Lower leg skin (tissue), 4 donors: ENCODE data around the gene TOX2. TPM values are rescaled to one million over a fixed set of nuclear protein-coding genes. Genes with fewer than 3 reads are reported as not detected.
A peak's percentile ranks its signal among the peaks of the same experiment; 100 is the strongest.

Experiments used
- DNase-seq, 2 donors: peaks; one replicate each; pipeline ENCODE4 v3.0.0-alpha.2; 2019; ENCODE audit warnings: low spot score in 2 of 2
- H3K4me3 ChIP-seq: fragments of 200-600 bp; sonication (generic); 2 replicates; pipeline ENCODE4 v1.5.1; 2017; ENCODE audit warnings: mild to moderate bottlenecking, low read depth; ENCODE audit not compliant: poor library complexity, severe bottlenecking
- POLR2A ChIP-seq, 2 donors: fragments of 450-650 bp; IDR thresholded peaks; one replicate each; pipeline ENCODE4 v1.6.1; 2016 to 2017; ENCODE audit warnings: antibody characterized with exemption in 2 of 2, mild to moderate bottlenecking in 1 of 2, moderate library complexity in 1 of 2
- WGBS, 2 donors: methylation state at CpG; one replicate each; pipeline ENCODE4 v1.1.5; 2018; 5-methylcytosine and 5-hydroxymethylcytosine counted together
- intact Hi-C: fragments of 100-400 bp; cut with DNase I; formaldehyde crosslinking; loops from one replicate; pipeline ENCODE4 v1.15.0; 2023; ENCODE audit warnings: low total_unique reads
- total RNA-seq, 4 donors: library from RNA; depleted of rRNA; stranded (reverse); fragments of >200 nt; gene quantifications; one replicate each; pipeline ENCODE4 v1.1.0, GENCODE V29; 2016
- TF ChIP-seq, protein P1 (sequence below), 3 donors: fragments of 450-650 bp; IDR thresholded peaks; one replicate each; pipeline ENCODE4 v1.5.1; 2016; ENCODE audit warnings: antibody characterized with exemption in 3 of 3, mild to moderate bottlenecking in 3 of 3, moderate library complexity in 2 of 3

The TOX2 gene
- total RNA-seq, 4 donors from 2014 or later, result 1.8 to 5.2 (median 1.9) TPM

DNA sequence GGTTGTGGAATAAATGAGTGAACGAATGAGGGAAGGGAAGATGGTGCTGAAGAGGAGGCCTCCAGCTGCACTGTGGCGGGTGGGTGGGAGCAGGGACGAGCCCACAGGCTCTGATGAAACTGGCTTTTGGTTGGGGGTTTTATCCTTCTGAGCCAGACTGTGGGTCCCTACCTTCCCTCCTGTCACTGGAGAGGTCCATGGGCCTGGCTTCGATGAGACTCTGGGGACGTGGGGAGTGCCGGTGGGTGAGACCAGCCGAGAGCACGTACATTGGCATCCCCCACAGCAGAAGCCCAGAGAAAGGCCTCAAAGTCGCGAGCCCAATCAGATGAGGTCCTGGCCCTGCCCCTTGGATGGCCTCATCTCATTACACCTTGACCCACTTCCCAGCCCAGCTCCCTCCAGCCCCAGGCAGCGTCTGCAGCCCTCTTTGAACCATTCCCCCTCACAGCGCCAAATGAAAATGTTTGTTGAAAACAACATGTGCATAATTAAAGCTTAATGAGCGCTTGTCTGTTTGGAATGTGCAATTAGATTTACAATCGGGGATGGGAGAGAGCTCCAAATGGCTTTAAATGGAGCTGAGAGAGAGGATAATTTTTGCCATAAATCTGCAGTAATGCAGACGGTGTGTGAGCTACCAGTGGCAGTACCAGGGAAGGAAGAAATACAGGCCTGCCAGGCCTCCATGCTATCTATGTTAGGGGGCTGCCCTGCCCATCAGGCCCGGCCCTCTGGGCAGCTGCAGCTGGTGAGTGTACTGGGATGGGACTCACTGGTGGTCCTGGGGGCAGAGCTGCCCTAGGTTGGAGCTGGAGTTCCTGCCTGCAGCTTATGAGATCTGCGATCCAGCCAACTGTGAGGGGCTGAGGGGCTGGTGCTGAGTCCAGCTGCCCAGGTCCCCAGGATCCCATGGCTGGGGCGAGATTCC, 47.2 kb downstream of the TOX2 start:
- no peak for TF ChIP-seq POLR2A (IDR thresholded peaks at IDR 0.05)
- TF ChIP-seq, protein P1, sequence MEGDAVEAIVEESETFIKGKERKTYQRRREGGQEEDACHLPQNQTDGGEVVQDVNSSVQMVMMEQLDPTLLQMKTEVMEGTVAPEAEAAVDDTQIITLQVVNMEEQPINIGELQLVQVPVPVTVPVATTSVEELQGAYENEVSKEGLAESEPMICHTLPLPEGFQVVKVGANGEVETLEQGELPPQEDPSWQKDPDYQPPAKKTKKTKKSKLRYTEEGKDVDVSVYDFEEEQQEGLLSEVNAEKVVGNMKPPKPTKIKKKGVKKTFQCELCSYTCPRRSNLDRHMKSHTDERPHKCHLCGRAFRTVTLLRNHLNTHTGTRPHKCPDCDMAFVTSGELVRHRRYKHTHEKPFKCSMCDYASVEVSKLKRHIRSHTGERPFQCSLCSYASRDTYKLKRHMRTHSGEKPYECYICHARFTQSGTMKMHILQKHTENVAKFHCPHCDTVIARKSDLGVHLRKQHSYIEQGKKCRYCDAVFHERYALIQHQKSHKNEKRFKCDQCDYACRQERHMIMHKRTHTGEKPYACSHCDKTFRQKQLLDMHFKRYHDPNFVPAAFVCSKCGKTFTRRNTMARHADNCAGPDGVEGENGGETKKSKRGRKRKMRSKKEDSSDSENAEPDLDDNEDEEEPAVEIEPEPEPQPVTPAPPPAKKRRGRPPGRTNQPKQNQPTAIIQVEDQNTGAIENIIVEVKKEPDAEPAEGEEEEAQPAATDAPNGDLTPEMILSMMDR (IDR thresholded peaks at IDR 0.05), result no peak
- WGBS, 2 donors, result 65 to 72% methylated on average over 16 to 18 of the region's 18 CpGs
- DNase-seq, result peak in 1 of 2 donors; percentile 70
- intact Hi-C loops, result no loop called here
- no peak overlapping the region for H3K4me3 ChIP-seq

DNA sequence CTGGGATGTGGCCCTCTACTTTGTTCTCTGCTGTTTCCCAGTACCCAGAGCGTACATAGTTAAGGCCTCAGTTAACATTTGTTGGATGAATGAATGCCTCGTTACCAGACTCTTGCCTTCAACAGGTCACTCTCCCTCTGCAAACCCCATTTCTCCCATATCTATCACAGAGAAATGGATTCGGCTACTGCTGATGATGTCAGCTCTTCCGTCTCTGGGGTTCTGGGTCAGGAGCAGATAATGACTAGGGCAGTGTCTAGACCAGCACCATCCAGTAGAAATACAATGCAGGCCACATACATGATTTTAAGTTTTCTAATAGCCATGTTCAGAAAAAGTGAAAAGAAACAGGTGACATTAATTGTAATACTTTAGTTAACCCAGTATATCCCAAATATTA, 47.9 kb downstream of the TOX2 start:
- no peak for TF ChIP-seq POLR2A (IDR thresholded peaks at IDR 0.05)
- TF ChIP-seq, protein P1 (IDR thresholded peaks at IDR 0.05), result no peak
- intact Hi-C loops, result no loop called here
- WGBS, 2 donors, result 94 to 95% methylated on average over 4 of the region's 4 CpGs
- no peak overlapping the region for H3K4me3 ChIP-seq
- DNase-seq, result no peak

DNA sequence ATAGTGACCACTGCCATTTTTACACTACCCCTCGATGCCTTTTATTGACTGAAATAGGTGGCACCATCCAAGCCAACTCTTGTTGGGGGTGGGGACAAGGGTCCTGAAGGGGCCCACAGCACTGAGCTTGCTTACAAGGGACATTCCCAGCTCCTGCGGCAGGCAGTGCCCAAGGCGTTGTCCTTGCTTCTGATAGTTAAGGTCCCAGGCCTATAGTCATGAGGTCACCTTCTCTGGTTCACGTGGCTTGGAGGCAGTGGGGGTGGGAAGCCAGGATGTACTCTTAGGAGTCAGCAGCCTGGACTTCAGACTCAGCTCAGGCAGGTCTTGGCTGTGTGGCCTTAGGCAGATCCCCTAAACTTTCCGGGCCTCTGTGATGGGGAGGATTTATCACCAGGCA, 48.6 kb downstream of the TOX2 start:
- 85 to 88% methylated on average over 5 of the region's 5 CpGs for WGBS, 2 donors
- TF ChIP-seq POLR2A (IDR thresholded peaks at IDR 0.05), result no peak
- TF ChIP-seq, protein P1 (IDR thresholded peaks at IDR 0.05), result no peak
- no peak overlapping the region for H3K4me3 ChIP-seq
- peak in 1 of 2 donors; percentile 18 for DNase-seq
- intact Hi-C loops, result no loop called here

DNA sequence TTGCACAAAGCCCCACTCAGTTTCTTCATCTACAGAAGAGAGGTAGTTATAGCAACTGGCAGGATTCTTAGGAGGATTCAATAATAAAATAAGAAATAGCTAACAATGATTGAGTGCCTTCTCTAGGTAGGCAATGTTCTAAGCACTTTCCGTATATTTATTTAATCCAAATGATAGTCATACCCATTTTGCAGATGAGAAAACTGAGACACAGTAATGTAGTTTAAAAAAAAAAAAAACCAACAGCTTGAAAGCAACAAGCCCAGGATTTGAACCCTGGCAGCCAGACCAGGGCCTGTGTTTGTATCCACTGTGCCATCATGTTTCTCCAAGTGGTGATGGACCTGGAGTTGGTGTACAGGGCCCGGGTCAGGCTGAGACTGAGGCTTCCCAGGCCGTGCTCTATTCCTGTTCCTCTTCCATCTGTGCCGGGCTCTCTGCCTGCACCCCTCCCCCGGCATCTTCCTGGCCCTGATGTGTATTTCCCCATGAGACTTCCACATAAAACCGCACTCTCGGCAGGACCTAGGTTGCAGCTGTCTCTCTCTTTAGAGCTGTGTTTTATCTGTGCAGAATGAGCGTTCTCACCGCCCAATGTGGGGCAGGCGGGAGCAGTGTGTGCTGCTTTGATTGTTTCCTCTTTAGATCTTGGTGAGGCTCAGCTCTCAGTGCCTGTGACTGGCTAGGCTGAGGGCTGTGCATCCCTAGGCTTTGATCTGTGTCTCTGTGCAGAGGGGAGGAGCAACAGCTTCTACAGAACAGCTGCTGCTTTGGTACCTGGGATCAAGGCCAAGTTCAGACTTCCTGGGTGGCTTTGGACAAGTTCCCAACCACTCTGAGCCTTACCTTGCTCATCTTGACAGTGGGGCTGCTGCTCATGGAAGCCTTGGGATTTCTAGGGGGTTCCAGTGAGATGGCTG, 49.5 kb downstream of the TOX2 start:
- WGBS, 2 donors, result 48 to 49% methylated on average over 10 of the region's 10 CpGs
- intact Hi-C loops, result no loop called here
- no peak overlapping the region for H3K4me3 ChIP-seq
- peak; percentile 29 to 84 for DNase-seq
- TF ChIP-seq POLR2A (IDR thresholded peaks at IDR 0.05), result no peak
- TF ChIP-seq, protein P1 (IDR thresholded peaks at IDR 0.05), result no peak

DNA sequence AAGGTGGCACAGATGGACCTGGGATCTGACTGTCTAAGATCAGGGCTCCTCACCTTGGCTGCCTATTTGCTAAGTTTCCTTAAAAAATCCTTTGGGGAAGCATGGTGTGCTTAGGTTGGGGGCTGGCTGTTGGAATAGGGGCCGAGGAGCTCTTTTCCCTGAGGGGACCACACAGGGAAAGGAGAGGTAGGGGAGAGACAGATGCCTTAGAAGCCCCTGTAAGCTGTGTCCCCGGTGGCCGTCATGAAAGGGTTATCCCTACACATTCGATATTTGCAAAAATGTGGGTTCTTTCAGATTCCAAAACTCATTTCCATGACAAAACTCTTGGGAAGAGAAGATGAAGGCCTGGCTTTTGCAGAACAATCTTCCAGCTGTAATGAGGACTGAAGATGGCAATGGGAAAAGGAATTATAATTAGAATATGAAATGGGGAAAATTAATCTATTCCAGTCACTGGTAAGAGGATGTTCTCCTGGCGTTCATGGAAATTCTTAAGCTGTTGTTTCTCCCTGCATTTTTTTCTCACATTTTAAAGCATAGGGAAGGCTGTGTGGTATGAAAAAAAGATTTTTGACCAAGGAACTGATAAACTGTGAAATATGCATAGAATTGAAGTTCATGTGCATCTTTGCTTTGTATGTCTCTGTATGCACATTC, 53.8 kb downstream of the TOX2 start:
- WGBS, 2 donors, result 29 to 44% methylated on average over 5 of the region's 5 CpGs
- TF ChIP-seq, protein P1 (IDR thresholded peaks at IDR 0.05), result no peak
- TF ChIP-seq POLR2A (IDR thresholded peaks at IDR 0.05), result no peak
- peak in 1 of 2 donors; percentile 23 for DNase-seq
- intact Hi-C loops, result no loop called here
- H3K4me3 ChIP-seq, result no peak overlapping the region
